Upper lobe of left lung (tissue), 6 donors: ENCODE results near the gene VAMP3. TPM values are rescaled to one million over a fixed set of nuclear protein-coding genes. Genes with fewer than 3 reads are reported as not detected.

Experiments used
- ATAC-seq, 2 donors: fragments of 200-7000 bp; cut with Tn5 transposase; one replicate each; pipeline ENCODE4 v1.9.1; 2022; ENCODE audit warnings: mild to moderate bottlenecking in 2 of 2, moderate library complexity in 2 of 2; ENCODE audit not compliant: low FRiP score in 2 of 2
- DNase-seq, 2 donors: peaks; one replicate each; pipeline ENCODE4 v3.0.0-alpha.2; 2019 to 2020
- H3K27ac ChIP-seq, 4 donors: fragments of 200-600 bp; sonication (generic); one replicate each; pipeline ENCODE4 v1.5.1; 2016 to 2019
- H3K27me3 ChIP-seq, 4 donors: fragments of 200-600 bp; sonication (generic); one replicate each; pipeline ENCODE4 v1.5.1; 2017 to 2019
- H3K36me3 ChIP-seq, 4 donors: fragments of 200-600 bp; sonication (generic); one replicate each; pipeline ENCODE4 v1.5.1; 2016 to 2019
- H3K4me1 ChIP-seq, 4 donors: fragments of 200-600 bp; sonication (generic); one replicate each; pipeline ENCODE4 v1.5.1; 2018 to 2019
- H3K4me3 ChIP-seq, 4 donors: fragments of 200-600 bp; sonication (generic); one replicate each; pipeline ENCODE4 v1.5.1; 2017 to 2019; ENCODE audit warnings: mild to moderate bottlenecking in 2 of 4, moderate library complexity in 1 of 4
- H3K9me3 ChIP-seq, 4 donors: fragments of 200-600 bp; sonication (generic); one replicate each; pipeline ENCODE4 v1.5.1; 2018 to 2019
- CTCF ChIP-seq, 6 experiments: fragments of 450-650 bp in 4 of 6; fragments of 200-600 bp in 2 of 6; sonication (generic) in 2 of 6; IDR thresholded peaks; one replicate each; pipeline ENCODE4 v1.5.1; 2016 to 2019; ENCODE audit warnings: antibody characterized with exemption in 6 of 6
- EP300 ChIP-seq, 4 donors: sonication (generic); formaldehyde crosslinking; IDR thresholded peaks; one replicate each; pipeline ENCODE4 v1.5.1; 2017; ENCODE audit warnings: antibody characterized with exemption in 4 of 4, control low read depth in 2 of 4
- POLR2A ChIP-seq, 4 donors: fragments of 450-650 bp; IDR thresholded peaks; one replicate each; pipeline ENCODE4 v1.5.1; 2016 to 2017; ENCODE audit warnings: antibody characterized with exemption in 4 of 4, mild to moderate bottlenecking in 2 of 4
- POLR2AphosphoS5 ChIP-seq, 2 donors: sonication (generic); formaldehyde crosslinking; IDR thresholded peaks; one replicate each; pipeline ENCODE4 v1.5.1; 2017; ENCODE audit warnings: antibody characterized with exemption in 2 of 2
- WGBS, 2 donors: methylation state at CpG; one replicate each; pipeline ENCODE4 v1.1.5; 2017 to 2018; 5-methylcytosine and 5-hydroxymethylcytosine counted together
- total RNA-seq, 6 donors: library from RNA; depleted of rRNA in 4 of 6; stranded (reverse); fragments of >200 nt in 4 of 6; gene quantifications; one replicate each; pipeline versions ENCODE4 v1.1.0 to v1.2.1, GENCODE V29; 2016 to 2021
- donor health status: DM: no; HTN: no; CAD: no; lungs with moderate emphysema.
- donor health status: DM: no; HTN: yes; CAD: no; lungs with severe emphysema.

Gene VAMP3
- total RNA-seq, 6 donors from 2014 or later, result 41.9 to 134 (median 114) TPM

GRCh38 chr1:7810395-7810794 is 39.3 kb downstream of the VAMP3 start:
- no peak for ATAC-seq

GRCh38 chr1:7811476-7811875 is 40.4 kb downstream of the VAMP3 start:
- H3K27me3 ChIP-seq, result no peaks in the 10 kb centered on the region
- no peaks in the 10 kb centered on the region for H3K4me1 ChIP-seq
- DNase-seq (no peak), ATAC-seq (no peak)
- H3K36me3 ChIP-seq, result peaks cover 6 to 75% (median 29%) of the 10 kb centered on the region in 4 donors
- H3K9me3 ChIP-seq, result peaks cover 0 to 4% (median 0%) of the 10 kb centered on the region in 4 donors
- no peak overlapping the region for H3K27ac ChIP-seq
- WGBS, 2 donors, result 89 to 90% methylated on average over 6 of the region's 6 CpGs
- TF ChIP-seq CTCF (IDR thresholded peaks at IDR 0.05) (no peak), EP300 (IDR thresholded peaks at IDR 0.05) (no peak), POLR2AphosphoS5 (IDR thresholded peaks at IDR 0.05) (no peak), POLR2A (IDR thresholded peaks at IDR 0.05) (peak in 1 of 4 donors; percentile 12)
- H3K4me3 ChIP-seq, result no peak overlapping the region

More at GRCh38 chr1:7810395-7810794, 39.3 kb downstream of the VAMP3 start:
- Histone ChIP-seq H3K27ac (no peak overlapping the region), H3K9me3 (peaks cover 0 to 4% (median 0%) of the 10 kb centered on the region in 4 donors), H3K4me3 (no peak overlapping the region), H3K36me3 (peaks cover 6 to 85% (median 37%) of the 10 kb centered on the region in 4 donors), H3K4me1 (no peaks in the 10 kb centered on the region), H3K27me3 (no peaks in the 10 kb centered on the region)
- 82 to 87% methylated on average over 7 of the region's 7 CpGs for WGBS, 2 donors
- TF ChIP-seq EP300 (IDR thresholded peaks at IDR 0.05), result no peak
- TF ChIP-seq CTCF (IDR thresholded peaks at IDR 0.05), result no peak
- TF ChIP-seq POLR2AphosphoS5 (IDR thresholded peaks at IDR 0.05), result no peak
- no peak for TF ChIP-seq POLR2A (IDR thresholded peaks at IDR 0.05)
- peak in 1 of 2 donors; percentile 31 for DNase-seq

- DNase-seq (no peak), ATAC-seq (no peak)
- TF ChIP-seq EP300 (IDR thresholded peaks at IDR 0.05) (no peak), POLR2AphosphoS5 (IDR thresholded peaks at IDR 0.05) (no peak), CTCF (IDR thresholded peaks at IDR 0.05) (no peak), POLR2A (IDR thresholded peaks at IDR 0.05) (no peak)
- 97% methylated on average over 3 of the region's 3 CpGs for WGBS, 2 donors
- no peak overlapping the region for H3K4me3 ChIP-seq
- H3K4me1 ChIP-seq, result no peaks in the 10 kb centered on the region
- H3K9me3 ChIP-seq, result peaks cover 0 to 4% (median 0%) of the 10 kb centered on the region in 4 donors
- H3K36me3 ChIP-seq, result peaks cover 6 to 78% (median 28%) of the 10 kb centered on the region in 4 donors
- no peaks in the 10 kb centered on the region for H3K27me3 ChIP-seq
- H3K27ac ChIP-seq, result no peak overlapping the region
Observed at GRCh38 chr1:7813677-7814373, 42.7 kb downstream of the VAMP3 start.

- ATAC-seq (no peak), DNase-seq (no peak)
- H3K27me3 ChIP-seq, result no peaks in the 10 kb centered on the region
- no peaks in the 10 kb centered on the region for H3K9me3 ChIP-seq
- H3K4me3 ChIP-seq, result no peak overlapping the region
- peaks cover 0 to 89% (median 27%) of the 10 kb centered on the region in 4 donors for H3K36me3 ChIP-seq
- no peaks in the 10 kb centered on the region for H3K4me1 ChIP-seq
- 81 to 85% methylated on average over 3 of the region's 3 CpGs for WGBS, 2 donors
- no peak overlapping the region for H3K27ac ChIP-seq
- no peak for TF ChIP-seq POLR2A (IDR thresholded peaks at IDR 0.05)
- no peak for TF ChIP-seq EP300 (IDR thresholded peaks at IDR 0.05)
- TF ChIP-seq CTCF (IDR thresholded peaks at IDR 0.05), result no peak
- no peak for TF ChIP-seq POLR2AphosphoS5 (IDR thresholded peaks at IDR 0.05)
Observed at GRCh38 chr1:7821282-7821681, 50.2 kb downstream of the VAMP3 start.

GRCh38 chr1:7824701-7825100 is 53.6 kb downstream of the VAMP3 start:
- no peaks in the 10 kb centered on the region for H3K27me3 ChIP-seq
- H3K36me3 ChIP-seq, result peaks cover 0 to 96% (median 35%) of the 10 kb centered on the region in 4 donors
- whole genome bisulfite sequencing, 2 donors, result 91 to 97% methylated on average over 8 of the region's 8 CpGs
- no peak overlapping the region for H3K4me3 ChIP-seq
- TF ChIP-seq EP300 (IDR thresholded peaks at IDR 0.05), result no peak
- TF ChIP-seq POLR2A (IDR thresholded peaks at IDR 0.05), result no peak
- no peak overlapping the region for H3K27ac ChIP-seq
- no peaks in the 10 kb centered on the region for H3K9me3 ChIP-seq
- DNase-seq, result no peak
- no peaks in the 10 kb centered on the region for H3K4me1 ChIP-seq
- ATAC-seq, result no peak
